ENCODE measurements around the gene GSG1. TPM values are rescaled to one million over a fixed set of nuclear protein-coding genes. Genes with fewer than 3 reads are reported as not detected.
A peak's percentile ranks its signal among the peaks of the same experiment; 100 is the strongest.

The GSG1 gene
- total and polyA plus RNA-seq, 2 of the 8 experiments (the other 6 are each of a cell fraction or from before 2014, with no cell fraction given) = 0.89 to 1.4 TPM

DNA sequence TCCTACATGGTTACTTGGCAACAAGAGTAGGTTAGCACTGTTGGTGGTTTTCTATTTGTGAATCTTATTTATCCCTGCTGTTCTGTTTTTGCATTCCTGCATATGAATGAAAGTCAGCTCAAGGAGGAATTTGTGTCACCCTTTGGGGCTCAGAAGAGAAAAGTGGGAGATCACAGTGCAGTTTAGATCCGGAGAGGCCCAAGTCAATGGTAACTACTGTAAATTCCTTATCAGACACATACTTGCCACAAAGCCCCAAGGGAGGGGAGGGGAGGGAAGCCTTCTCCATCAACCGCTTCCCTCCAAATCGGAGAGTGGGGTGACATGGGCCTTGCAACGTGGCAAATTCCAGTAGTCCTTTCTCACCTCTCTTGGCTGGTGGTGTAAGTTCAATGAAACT lies 15.0 kb downstream of the GSG1 start:
- peak overlapping the region; percentile 98 for H2BK15ac ChIP-seq (ENCODE audit: low read length)
- 0% methylated on average over 4 of the region's 4 CpGs; no CpG with 5 or more reads in 1 of the 2 experiments for WGBS, 2 experiments (ENCODE audit: extremely low coverage in 1 of 2, insufficient coverage in 1 of 2, insufficient read length in 1 of 2, insufficient replicate concordance in 2 of 2, low coverage in 1 of 2, low lambda C conversion rate in 2 of 2, missing lambda C conversion rate in 1 of 2)
- H3K4ac ChIP-seq (replicated peaks; ENCODE audit: insufficient read length, low read depth, low read length) = no peak overlapping the region
- peak overlapping the region; percentile 100 for H2BK20ac ChIP-seq (ENCODE audit: low read length)
- no peak overlapping the region for H2AFZ ChIP-seq (ENCODE audit: low read length)
- H3K36me3 ChIP-seq (ENCODE audit: control insufficient read depth in 2 of 4, insufficient read depth in 4 of 4, low read length in 3 of 4) = peaks cover 0 to 6% (median 1%) of the 10 kb centered on the region in 4 experiments; a peak in 3 of 8 replicates
- peak overlapping the region; percentile 61 to 70 for H3K4me2 ChIP-seq (ENCODE audit: insufficient read depth in 1 of 2, low read depth in 2 of 2, low read length in 2 of 2)
- POLR2A ChIA-PET (ENCODE audit: partially characterized antibody) = interaction anchor here (0.6 to 4.9 kb wide), 23 partner anchors 9 to 1298 kb away, joined by 3 to 44 read pairs (median 4); partner anchors contain the start of genes FAM234B and GSG1
- DNase-seq (ENCODE audit: low read depth in 1 of 2, low spot score in 2 of 2) (peak; percentile 39 to 65), FAIRE-seq (peak; percentile 97)
- H3K27ac ChIP-seq (ENCODE audit: low read depth, low read length) = peak overlapping the region; percentile 93
- peaks cover 20 to 31% (median 26%) of the 10 kb centered on the region in 4 experiments for H3K4me1 ChIP-seq (replicated peaks in 1 of 4; ENCODE audit: control insufficient read depth in 3 of 4, insufficient read depth in 4 of 4, low read length in 3 of 4)
- no peak overlapping the region for H3K14ac ChIP-seq (ENCODE audit: insufficient read length)
- peak overlapping the region; percentile 99 for H2AK5ac ChIP-seq (ENCODE audit: low read depth, low read length)
- no peaks in the 10 kb centered on the region for H4K20me1 ChIP-seq (replicated peaks in 1 of 2; ENCODE audit: control insufficient read depth in 1 of 2, insufficient read depth in 2 of 2, low read length in 2 of 2)
- peak overlapping the region; percentile 96 for H3K18ac ChIP-seq (ENCODE audit: extremely low read depth, low read length)
- H2BK120ac ChIP-seq (replicated peaks; ENCODE audit: low read depth, low read length) = peak overlapping the region; percentile 97
- peak overlapping the region in 3 of 4 experiments; percentile 25 to 60 (median 46); a peak in 4 of 7 replicates for H3K9ac ChIP-seq (replicated peaks in 1 of 4; ENCODE audit: extremely low read depth in 1 of 4, low read depth in 3 of 4, low read length in 3 of 4)
- no peak overlapping the region for H3K56ac ChIP-seq (replicated peaks; ENCODE audit: insufficient read length, low read depth, low read length)
- CTCF ChIA-PET (ENCODE audit: partially characterized antibody) = interaction anchor here (0.7 to 5.7 kb wide), 14 partner anchors 9 to 172 kb away, joined by 3 to 39 read pairs (median 5); no protein-coding TSS in a partner anchor
- peak overlapping the region; percentile 66 for H4K5ac ChIP-seq (ENCODE audit: insufficient read length, low read depth, low read length)
- H2BK12ac ChIP-seq (ENCODE audit: low read depth, low read length) = peak overlapping the region; percentile 100
- H4K8ac ChIP-seq (ENCODE audit: extremely low read depth, insufficient read depth, low read length) = no peak overlapping the region
- H3K79me2 ChIP-seq (ENCODE audit: control insufficient read depth in 1 of 2, insufficient read depth in 2 of 2, low read length in 2 of 2) = no peaks in the 10 kb centered on the region
- H3K79me1 ChIP-seq (ENCODE audit: low read depth, low read length) = no peaks in the 10 kb centered on the region
- no peaks in the 10 kb centered on the region for H3K27me3 ChIP-seq (replicated peaks in 1 of 4; ENCODE audit: control insufficient read depth in 3 of 4, extremely low read depth in 1 of 4, insufficient read depth in 3 of 4, low read length in 3 of 4)
- no peaks in the 10 kb centered on the region for H3K9me3 ChIP-seq (ENCODE audit: insufficient read depth in 2 of 2, low read depth in 1 of 2, low read length in 1 of 2)
- no peak overlapping the region for H3K23ac ChIP-seq (ENCODE audit: insufficient read length)
- peak overlapping the region in 3 of 4 experiments; percentile 10 to 44 (median 33); a peak in 6 of 8 replicates for H3K4me3 ChIP-seq (ENCODE audit: extremely low read depth in 1 of 4, insufficient read depth in 2 of 4, low read depth in 3 of 4, low read length in 4 of 4)
- peak overlapping the region; percentile 75 for H4K91ac ChIP-seq (replicated peaks; ENCODE audit: insufficient read length, low read length)
- H2BK5ac ChIP-seq (ENCODE audit: low read depth, low read length) = peak overlapping the region; percentile 98
- H3K23me2 ChIP-seq (ENCODE audit: low read depth, low read length) = no peaks in the 10 kb centered on the region; the same call in 1 of the 2 replicates
- TF ChIP-seq EZH2 (IDR thresholded peaks at IDR 0.05; ENCODE audit: low read depth, low read length, severe bottlenecking) (no peak), SP1 (IDR thresholded peaks at IDR 0.05; ENCODE audit: low read depth, low read length) (peak; percentile 90), SIN3A (conservative IDR thresholded peaks at IDR 0.05 in 1 of 2, IDR thresholded peaks at IDR 0.05 in 1 of 2; ENCODE audit: low read depth in 1 of 2, low read length in 2 of 2) (0 out of 4 replicates have a peak, but pooled peaks have one; percentile 56 to 68), CBX8 (IDR thresholded peaks at IDR 0.05; ENCODE audit: borderline replicate concordance, low read depth, low read length) (no peak), RBBP5 (IDR thresholded peaks at IDR 0.05; ENCODE audit: borderline replicate concordance, low read depth, low read length) (peak; percentile 93)

All from H1 (cell line).